ENCODE results near the gene DNAAF5. TPM values are rescaled to one million over a fixed set of nuclear protein-coding genes. Genes with fewer than 3 reads are reported as not detected.

DNAAF5 gene
- total RNA-seq, 1 donor from 2014 or later: 45.6 TPM

DNA sequence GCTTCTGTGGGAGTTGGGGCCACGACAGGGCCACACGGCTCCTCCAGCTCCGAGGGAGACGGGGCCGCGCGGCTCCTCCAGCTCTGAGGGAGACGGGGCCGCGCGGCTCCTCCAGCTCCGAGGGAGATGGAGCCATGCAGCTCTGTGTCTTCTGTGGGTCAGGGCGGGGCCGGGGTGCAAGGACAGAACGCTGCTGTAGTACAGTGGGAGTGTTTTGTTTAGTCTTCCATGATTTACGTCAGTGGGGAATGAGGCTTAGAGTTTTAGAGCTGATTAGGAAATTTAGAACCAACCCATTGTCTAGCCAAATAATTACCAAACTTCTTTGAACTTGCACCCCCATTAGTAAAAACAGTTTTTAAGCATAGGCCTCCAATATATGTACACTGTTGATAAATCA, 33.5 kb downstream of the DNAAF5 start:
- TF ChIP-seq, protein P1, sequence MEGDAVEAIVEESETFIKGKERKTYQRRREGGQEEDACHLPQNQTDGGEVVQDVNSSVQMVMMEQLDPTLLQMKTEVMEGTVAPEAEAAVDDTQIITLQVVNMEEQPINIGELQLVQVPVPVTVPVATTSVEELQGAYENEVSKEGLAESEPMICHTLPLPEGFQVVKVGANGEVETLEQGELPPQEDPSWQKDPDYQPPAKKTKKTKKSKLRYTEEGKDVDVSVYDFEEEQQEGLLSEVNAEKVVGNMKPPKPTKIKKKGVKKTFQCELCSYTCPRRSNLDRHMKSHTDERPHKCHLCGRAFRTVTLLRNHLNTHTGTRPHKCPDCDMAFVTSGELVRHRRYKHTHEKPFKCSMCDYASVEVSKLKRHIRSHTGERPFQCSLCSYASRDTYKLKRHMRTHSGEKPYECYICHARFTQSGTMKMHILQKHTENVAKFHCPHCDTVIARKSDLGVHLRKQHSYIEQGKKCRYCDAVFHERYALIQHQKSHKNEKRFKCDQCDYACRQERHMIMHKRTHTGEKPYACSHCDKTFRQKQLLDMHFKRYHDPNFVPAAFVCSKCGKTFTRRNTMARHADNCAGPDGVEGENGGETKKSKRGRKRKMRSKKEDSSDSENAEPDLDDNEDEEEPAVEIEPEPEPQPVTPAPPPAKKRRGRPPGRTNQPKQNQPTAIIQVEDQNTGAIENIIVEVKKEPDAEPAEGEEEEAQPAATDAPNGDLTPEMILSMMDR (conservative IDR thresholded peaks at IDR 0.05): no peak
- no peak overlapping the region for H3K4me3 Mint-ChIP-seq
- no peaks in the 10 kb centered on the region for H3K4me1 Mint-ChIP-seq (ENCODE audit: unreplicated experiment)
- peaks cover 23% of the 10 kb centered on the region for H3K36me3 Mint-ChIP-seq
- H3K27me3 Mint-ChIP-seq: no peaks in the 10 kb centered on the region
- no peak overlapping the region for H3K27ac Mint-ChIP-seq
- no peaks in the 10 kb centered on the region for H3K9me3 Mint-ChIP-seq
- no peak for DNase-seq (ENCODE audit: extremely low spot score, unreplicated experiment)

DNA sequence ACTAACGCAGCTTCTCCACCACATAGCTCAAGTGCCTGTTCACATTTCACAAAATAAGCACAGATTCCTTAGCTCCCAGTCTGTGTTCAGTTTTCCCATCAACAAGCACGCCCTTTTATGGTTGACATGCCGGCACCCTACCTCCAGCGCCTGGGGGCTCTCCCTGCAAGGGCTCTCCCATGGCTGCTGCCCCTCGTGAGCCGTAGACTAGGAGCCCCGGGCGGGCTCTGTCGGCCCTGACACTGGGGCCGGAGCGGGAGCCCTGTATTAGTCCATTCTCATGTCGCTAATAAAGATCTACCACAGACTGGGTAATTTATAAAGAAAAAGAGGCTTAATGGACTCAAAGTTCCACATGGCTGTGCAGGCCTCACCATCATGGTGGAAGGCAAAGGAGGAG, 34.6 kb downstream of the DNAAF5 start:
- no peak for DNase-seq (ENCODE audit: extremely low spot score, unreplicated experiment)
- H3K4me1 Mint-ChIP-seq (ENCODE audit: unreplicated experiment): no peaks in the 10 kb centered on the region
- TF ChIP-seq, protein P1 (conservative IDR thresholded peaks at IDR 0.05): no peak
- H3K27me3 Mint-ChIP-seq: no peaks in the 10 kb centered on the region
- H3K4me3 Mint-ChIP-seq: no peak overlapping the region
- peaks cover 29% of the 10 kb centered on the region for H3K36me3 Mint-ChIP-seq
- no peaks in the 10 kb centered on the region for H3K9me3 Mint-ChIP-seq
- no peak overlapping the region for H3K27ac Mint-ChIP-seq

DNA sequence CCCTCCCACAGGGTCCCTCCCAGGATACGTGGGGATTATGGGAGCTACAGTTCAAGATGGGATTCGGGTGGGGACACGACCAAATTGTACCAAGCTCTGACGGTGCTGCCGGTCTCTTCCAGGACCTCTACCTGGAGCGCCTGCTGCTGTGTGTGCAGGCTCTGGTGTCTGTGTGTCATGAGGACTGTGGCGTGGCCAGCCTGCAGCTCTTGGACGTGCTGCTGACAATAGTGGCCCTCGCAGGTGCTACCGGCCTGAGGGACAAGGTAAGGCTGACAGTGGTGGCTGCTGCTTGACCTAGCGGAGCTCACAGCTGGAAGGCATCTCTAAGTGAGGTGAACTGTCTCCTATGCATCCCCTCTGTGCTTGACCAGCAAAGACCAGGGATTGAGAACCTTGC, 35.1 kb downstream of the DNAAF5 start:
- DNase-seq (ENCODE audit: extremely low spot score, unreplicated experiment): no peak
- H3K36me3 Mint-ChIP-seq: peaks cover 33% of the 10 kb centered on the region
- H3K9me3 Mint-ChIP-seq: no peaks in the 10 kb centered on the region
- no peak overlapping the region for H3K27ac Mint-ChIP-seq
- TF ChIP-seq, protein P1 (conservative IDR thresholded peaks at IDR 0.05): no peak
- no peaks in the 10 kb centered on the region for H3K4me1 Mint-ChIP-seq (ENCODE audit: unreplicated experiment)
- H3K4me3 Mint-ChIP-seq: no peak overlapping the region
- no peaks in the 10 kb centered on the region for H3K27me3 Mint-ChIP-seq

DNA sequence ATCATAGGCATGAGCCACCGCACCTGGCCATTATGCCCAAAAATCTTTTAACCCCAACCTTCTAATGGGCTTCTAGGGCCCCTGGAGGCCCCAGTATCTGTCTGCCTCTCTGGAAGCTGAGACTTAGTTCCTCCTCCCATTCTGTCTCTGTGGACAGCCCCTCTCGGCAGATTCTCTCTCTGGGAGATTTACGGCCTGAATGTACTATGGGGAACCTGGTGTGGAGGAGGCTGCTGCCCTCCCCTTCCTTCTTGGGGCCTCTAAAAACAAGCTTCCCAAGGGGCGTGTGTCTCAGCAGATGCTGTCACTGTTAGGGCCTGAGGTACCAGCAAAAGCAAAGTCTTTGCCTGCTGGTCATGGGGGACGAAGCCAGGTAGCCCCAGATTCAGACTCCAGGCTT, 36.4 kb downstream of the DNAAF5 start:
- Mint-ChIP-seq H3K9me3 (no peaks in the 10 kb centered on the region), H3K36me3 (peaks cover 38% of the 10 kb centered on the region), H3K4me3 (no peak overlapping the region), H3K4me1 (ENCODE audit: unreplicated experiment) (no peaks in the 10 kb centered on the region), H3K27ac (no peak overlapping the region), H3K27me3 (no peaks in the 10 kb centered on the region)
- TF ChIP-seq, protein P1 (conservative IDR thresholded peaks at IDR 0.05): no peak
- no peak for DNase-seq (ENCODE audit: extremely low spot score, unreplicated experiment)

- Mint-ChIP-seq H3K4me1 (ENCODE audit: unreplicated experiment) (no peaks in the 10 kb centered on the region), H3K9me3 (no peaks in the 10 kb centered on the region), H3K4me3 (no peak overlapping the region), H3K27me3 (no peaks in the 10 kb centered on the region), H3K36me3 (peaks cover 37% of the 10 kb centered on the region), H3K27ac (no peak overlapping the region)
- TF ChIP-seq, protein P1 (conservative IDR thresholded peaks at IDR 0.05): no peak
- no peak for DNase-seq (ENCODE audit: extremely low spot score, unreplicated experiment)
Measured at GRCh38 chr7:763762-764161, 37.3 kb downstream of the DNAAF5 start.

- H3K27me3 Mint-ChIP-seq: no peaks in the 10 kb centered on the region
- no peak for DNase-seq (ENCODE audit: extremely low spot score, unreplicated experiment)
- H3K9me3 Mint-ChIP-seq: no peaks in the 10 kb centered on the region
- peaks cover 30% of the 10 kb centered on the region for H3K36me3 Mint-ChIP-seq
- no peak overlapping the region for H3K27ac Mint-ChIP-seq
- TF ChIP-seq, protein P1 (conservative IDR thresholded peaks at IDR 0.05): no peak
- no peaks in the 10 kb centered on the region for H3K4me1 Mint-ChIP-seq (ENCODE audit: unreplicated experiment)
- no peak overlapping the region for H3K4me3 Mint-ChIP-seq
Measured at GRCh38 chr7:765383-765782, 38.9 kb downstream of the DNAAF5 start.

Measured in type B pancreatic cell (in vitro differentiated cells).